GM19043 (cell line): ENCODE results near the gene UACA.

Experiments used
- ATAC-seq: cut with Tn5 transposase; IDR thresholded peaks from one replicate; pipeline ENCODE4 v1.9.1; 2021; ENCODE audit warnings: low read depth; ENCODE audit not compliant: unreplicated experiment

UACA gene

DNA sequence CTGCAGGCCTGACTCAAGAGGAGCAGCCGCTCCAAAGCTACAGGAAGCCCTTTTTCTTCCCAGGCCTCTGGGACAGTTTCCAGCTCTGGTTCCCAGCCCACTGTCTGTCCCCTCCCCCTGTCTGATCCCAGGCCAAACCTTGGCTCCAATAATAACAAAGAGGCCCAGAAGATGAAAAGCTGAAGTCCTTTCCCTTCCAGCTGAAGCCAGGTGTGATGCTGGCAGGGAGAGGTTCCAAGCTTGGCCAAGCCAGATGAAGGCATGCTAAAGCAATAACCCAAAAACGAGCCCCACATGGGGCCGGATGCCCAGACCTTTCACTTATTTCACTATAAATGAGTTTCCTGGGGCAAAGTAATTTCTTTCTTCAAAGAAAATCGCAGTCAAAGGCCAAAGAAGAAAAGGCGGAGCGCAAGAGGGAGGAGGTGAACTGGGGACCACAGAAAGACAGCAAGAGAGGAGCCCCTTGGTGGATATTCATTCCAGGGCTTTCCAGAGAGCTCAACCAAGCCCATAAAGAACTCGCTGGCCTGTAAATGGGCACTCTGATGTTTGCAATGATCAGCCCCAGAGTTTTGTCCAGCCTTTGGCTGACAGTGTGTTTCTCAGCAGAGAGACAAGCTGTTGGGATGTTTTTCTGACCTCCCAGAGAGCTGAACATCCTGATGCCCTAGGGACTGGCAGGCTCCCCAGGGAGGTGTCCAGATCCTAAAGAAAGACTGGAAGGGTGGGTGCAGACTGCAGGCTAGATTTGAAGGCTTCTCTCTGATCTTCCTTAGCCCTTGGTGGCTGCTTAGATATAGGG lies 157.6 kb downstream of the UACA start:
- no peak for ATAC-seq

DNA sequence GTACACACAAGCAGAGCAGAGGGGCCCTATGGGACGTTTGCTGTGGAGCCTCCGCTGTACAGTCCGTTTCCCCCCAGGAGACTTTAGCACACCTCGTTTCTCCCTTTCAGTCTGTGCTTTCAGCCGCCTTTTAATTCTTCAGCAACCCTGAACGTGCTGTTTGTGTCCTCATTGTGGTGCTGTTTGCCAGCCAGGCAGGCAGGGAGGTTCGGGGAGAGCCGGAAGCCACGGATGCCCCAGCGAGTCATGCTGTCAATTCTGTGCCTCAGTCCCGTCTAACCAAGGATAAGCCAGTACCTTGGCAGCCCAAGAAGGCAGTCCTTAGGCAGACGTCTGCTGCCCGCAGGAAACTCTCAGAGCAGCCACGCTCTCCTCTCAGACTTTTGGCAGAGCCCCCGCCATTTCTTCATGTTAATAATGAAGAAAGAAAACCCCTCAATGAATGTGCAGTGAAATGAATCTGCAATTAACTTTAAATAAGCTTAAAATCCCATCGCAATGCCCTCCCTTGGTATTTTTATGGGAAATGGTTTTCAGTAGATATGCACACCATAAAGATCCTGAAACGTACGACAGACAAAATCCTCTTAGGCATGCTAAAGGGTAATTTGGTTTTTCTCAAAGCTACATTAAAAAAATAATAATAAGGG lies 158.6 kb downstream of the UACA start:
- no peak for ATAC-seq
